Measurements from ENCODE around the gene RUBCN. TPM values are rescaled to one million over a fixed set of nuclear protein-coding genes. Genes with fewer than 3 reads are reported as not detected.
"Not testable (repeated sequence)": the region's sequence is repeated elsewhere in the genome, so short reads cannot be mapped to it uniquely, and the experiment has no call there.

Gene RUBCN
- total and polyA plus RNA-seq, 10 donors, result 7.5 to 129 (median 60.6) TPM

GRCh38 chr3:197665549-197665948 is 71.2 kb downstream of the RUBCN start:
- H3K4me3 ChIP-seq; H3K36me3 ChIP-seq; H3K9me3 ChIP-seq; H3K4me1 ChIP-seq; DNase-seq; H3K27me3 ChIP-seq (replicated peaks in 1 of 7); intact Hi-C loops (cut with DNase I; ENCODE audit: low total_unique reads); H3K27ac ChIP-seq: not testable (repeated sequence)
- WGBS, 5 donors, result no CpG with 5 or more reads among the region's 15 CpGs

GRCh38 chr3:197665142-197665491 is 71.6 kb downstream of the RUBCN start:
- peak overlapping the region in 7 of 8 donors; percentile 28 to 63 (median 37) for H3K4me3 ChIP-seq
- H3K36me3 ChIP-seq; H3K27ac ChIP-seq; DNase-seq; intact Hi-C loops (cut with DNase I; ENCODE audit: low total_unique reads); H3K4me1 ChIP-seq; H3K9me3 ChIP-seq; H3K27me3 ChIP-seq (replicated peaks in 1 of 7): not testable (repeated sequence)
- 0 to 6% (median 1%) methylated on average over 1 to 9 of the region's 32 CpGs for WGBS, 5 donors

- H3K9me3 ChIP-seq; H3K36me3 ChIP-seq; H3K27ac ChIP-seq; intact Hi-C loops (cut with DNase I; ENCODE audit: low total_unique reads); H3K4me1 ChIP-seq: not testable (repeated sequence)
- 0 to 7% (median 2%) methylated on average over 11 to 27 of the region's 29 CpGs for WGBS, 5 donors
- peak in 4 of 11 experiments; percentile 15 to 31 (median 28) for TF ChIP-seq CTCF (IDR thresholded peaks at IDR 0.05 in 8 of 11, conservative IDR thresholded peaks at IDR 0.05 in 3 of 11)
- DNase-seq, result peak; percentile 82
- Histone ChIP-seq H3K27me3 (replicated peaks in 1 of 7) (peaks cover 0 to 11% (median 0%) of the 10 kb centered on the region in 7 donors), H3K4me3 (peak overlapping the region in 7 of 8 donors; percentile 28 to 63 (median 37))
These were observed 72.1 kb downstream of the RUBCN start for GRCh38 chr3:197664414-197665141.

GRCh38 chr3:197663367-197664140 is 73.2 kb downstream of the RUBCN start:
- H3K9me3 ChIP-seq; H3K36me3 ChIP-seq; H3K27ac ChIP-seq; H3K4me1 ChIP-seq; intact Hi-C loops (cut with DNase I; ENCODE audit: low total_unique reads); H3K4me3 ChIP-seq: not testable (repeated sequence)
- WGBS, 5 donors, result 78 to 88% (median 87%) methylated on average over 12 to 20 of the region's 25 CpGs
- H3K27me3 ChIP-seq (replicated peaks in 1 of 7), result peaks cover 0 to 12% (median 0%) of the 10 kb centered on the region in 7 donors
- DNase-seq, result peak; percentile 43

GRCh38 chr3:197662352-197662751 is 74.4 kb downstream of the RUBCN start:
- WGBS, 5 donors, result 76 to 85% (median 80%) methylated on average over 6 of the region's 6 CpGs
- H3K4me1 ChIP-seq; H3K36me3 ChIP-seq; intact Hi-C loops (cut with DNase I; ENCODE audit: low total_unique reads); H3K9me3 ChIP-seq; H3K4me3 ChIP-seq; DNase-seq; H3K27ac ChIP-seq: not testable (repeated sequence)
- peaks cover 0 to 12% (median 0%) of the 10 kb centered on the region in 7 donors for H3K27me3 ChIP-seq (replicated peaks in 1 of 7)

- H3K4me1 ChIP-seq; H3K27ac ChIP-seq; H3K36me3 ChIP-seq; intact Hi-C loops (cut with DNase I; ENCODE audit: low total_unique reads); H3K9me3 ChIP-seq; H3K4me3 ChIP-seq: not testable (repeated sequence)
- peaks cover 0 to 12% (median 0%) of the 10 kb centered on the region in 7 donors for H3K27me3 ChIP-seq (replicated peaks in 1 of 7)
- WGBS, 5 donors, result 87 to 92% (median 89%) methylated on average over 13 to 15 of the region's 15 CpGs
- peak; percentile 47 for DNase-seq
These were observed 74.8 kb downstream of the RUBCN start for GRCh38 chr3:197661874-197662273.

GRCh38 chr3:197661234-197661834 is 75.4 kb downstream of the RUBCN start:
- 87 to 94% (median 89%) methylated on average over 5 to 23 of the region's 23 CpGs for WGBS, 5 donors
- peak; percentile 58 for DNase-seq
- intact Hi-C loops (cut with DNase I; ENCODE audit: low total_unique reads), result not testable (repeated sequence)

GRCh38 chr3:197659701-197660100 is 77.0 kb downstream of the RUBCN start:
- H3K4me3 ChIP-seq; H3K36me3 ChIP-seq; H3K4me1 ChIP-seq; H3K27me3 ChIP-seq (replicated peaks in 1 of 7); intact Hi-C loops (cut with DNase I; ENCODE audit: low total_unique reads); H3K27ac ChIP-seq; H3K9me3 ChIP-seq: not testable (repeated sequence)
- peak; percentile 72 for DNase-seq
- WGBS, 5 donors, result 63 to 83% (median 72%) methylated on average over 6 to 15 of the region's 16 CpGs

More at GRCh38 chr3:197661234-197661834, 75.4 kb downstream of the RUBCN start:
- H3K36me3 ChIP-seq, H3K9me3 ChIP-seq, H3K4me1 ChIP-seq, H3K27ac ChIP-seq, H3K4me3 ChIP-seq: not testable (repeated sequence)
- peaks cover 0 to 12% (median 0%) of the 10 kb centered on the region in 7 donors for H3K27me3 ChIP-seq (replicated peaks in 1 of 7)

- WGBS, 5 donors, result 62 to 88% (median 73%) methylated on average over 5 to 9 of the region's 10 CpGs
- intact Hi-C loops (cut with DNase I; ENCODE audit: low total_unique reads); H3K27me3 ChIP-seq (replicated peaks in 1 of 7); H3K27ac ChIP-seq; H3K4me1 ChIP-seq; H3K4me3 ChIP-seq; H3K36me3 ChIP-seq; H3K9me3 ChIP-seq: not testable (repeated sequence)
- peak; percentile 51 for DNase-seq
These were observed 77.6 kb downstream of the RUBCN start for GRCh38 chr3:197659144-197659543.

- DNase-seq, result peak; percentile 56
- H3K36me3 ChIP-seq; H3K9me3 ChIP-seq; H3K27me3 ChIP-seq (replicated peaks in 1 of 7); H3K4me1 ChIP-seq; H3K27ac ChIP-seq; H3K4me3 ChIP-seq; intact Hi-C loops (cut with DNase I; ENCODE audit: low total_unique reads): not testable (repeated sequence)
- WGBS, 5 donors, result 83 to 98% (median 88%) methylated on average over 8 to 13 of the region's 13 CpGs
These were observed 78.0 kb downstream of the RUBCN start for GRCh38 chr3:197658706-197659105.
